Osteocyte (in vitro differentiated cells): ENCODE results near the gene ASAP2. TPM values are rescaled to one million over a fixed set of nuclear protein-coding genes. Genes with fewer than 3 reads are reported as not detected.

Source experiments
- DNase-seq: peaks from one replicate; pipeline ENCODE4 v3.0.0; 2021; ENCODE audit warnings: mixed read lengths; ENCODE audit not compliant: unreplicated experiment; ENCODE audit errors: extremely low spot score
- H3K27ac Mint-ChIP-seq: one replicate; pipeline ENCODE4 v1.8.0; 2021; ENCODE audit warnings: mild to moderate bottlenecking, mixed read lengths; ENCODE audit not compliant: unreplicated experiment
- H3K27me3 Mint-ChIP-seq: one replicate; pipeline ENCODE4 v1.8.0; 2021; ENCODE audit warnings: mixed read lengths; ENCODE audit not compliant: unreplicated experiment
- H3K36me3 Mint-ChIP-seq: one replicate; pipeline ENCODE4 v1.8.0; 2021; ENCODE audit warnings: mixed read lengths; ENCODE audit not compliant: unreplicated experiment
- H3K4me1 Mint-ChIP-seq: one replicate; pipeline ENCODE4 v1.8.0; 2021; ENCODE audit warnings: mixed read lengths; ENCODE audit not compliant: unreplicated experiment
- H3K4me3 Mint-ChIP-seq: one replicate; pipeline ENCODE4 v1.8.0; 2021; ENCODE audit warnings: mild to moderate bottlenecking, moderate library complexity, mixed read lengths; ENCODE audit not compliant: unreplicated experiment
- H3K9me3 Mint-ChIP-seq: one replicate; pipeline ENCODE4 v1.8.0; 2021; ENCODE audit warnings: mixed read lengths; ENCODE audit not compliant: unreplicated experiment
- total RNA-seq: library from RNA; stranded (reverse); gene quantifications from 2 replicates; pipeline ENCODE4 v1.2.1, GENCODE V29; 2021
- TF ChIP-seq, protein P1 (sequence below): fragments of 200-600 bp; sonication (generic); IDR thresholded peaks from 2 replicates; pipeline ENCODE4 v1.5.0; 2021; ENCODE audit warnings: antibody characterized with exemption, mild to moderate bottlenecking, moderate library complexity

ASAP2 gene
- total RNA-seq, 1 donor from 2014 or later = 91.0 TPM

DNA sequence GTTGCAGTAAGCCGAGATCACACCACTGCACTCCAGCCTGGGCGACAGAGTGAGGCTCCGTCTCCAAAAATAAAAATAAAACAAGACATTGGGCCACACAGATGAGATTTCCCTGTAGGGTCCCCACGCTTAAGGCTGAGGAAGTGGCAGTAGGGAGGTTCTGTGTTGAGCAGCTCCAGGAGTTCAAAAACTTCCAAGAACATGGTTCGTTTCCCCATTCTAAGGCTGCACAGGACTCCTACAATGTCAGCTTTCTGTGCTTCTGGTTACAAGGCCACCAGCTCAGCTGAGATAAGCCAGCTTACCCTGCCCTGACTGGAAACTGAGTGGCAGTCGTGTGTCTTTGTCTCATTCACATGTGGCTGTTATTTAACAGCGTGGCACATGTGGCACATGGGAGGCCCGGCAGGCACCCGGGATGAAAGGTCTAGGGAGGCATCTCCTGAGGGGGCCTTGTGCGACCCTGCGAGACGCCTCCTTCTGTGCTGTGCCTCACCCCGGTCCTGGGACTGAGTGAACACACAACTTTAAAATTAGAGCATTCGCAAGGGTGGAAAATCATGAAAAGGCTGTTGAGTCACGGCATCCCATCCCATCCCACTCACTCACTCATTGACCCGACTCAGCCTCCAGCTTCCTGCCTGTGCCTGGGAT, 209.0 kb downstream of the ASAP2 start:
- TF ChIP-seq, protein P1, sequence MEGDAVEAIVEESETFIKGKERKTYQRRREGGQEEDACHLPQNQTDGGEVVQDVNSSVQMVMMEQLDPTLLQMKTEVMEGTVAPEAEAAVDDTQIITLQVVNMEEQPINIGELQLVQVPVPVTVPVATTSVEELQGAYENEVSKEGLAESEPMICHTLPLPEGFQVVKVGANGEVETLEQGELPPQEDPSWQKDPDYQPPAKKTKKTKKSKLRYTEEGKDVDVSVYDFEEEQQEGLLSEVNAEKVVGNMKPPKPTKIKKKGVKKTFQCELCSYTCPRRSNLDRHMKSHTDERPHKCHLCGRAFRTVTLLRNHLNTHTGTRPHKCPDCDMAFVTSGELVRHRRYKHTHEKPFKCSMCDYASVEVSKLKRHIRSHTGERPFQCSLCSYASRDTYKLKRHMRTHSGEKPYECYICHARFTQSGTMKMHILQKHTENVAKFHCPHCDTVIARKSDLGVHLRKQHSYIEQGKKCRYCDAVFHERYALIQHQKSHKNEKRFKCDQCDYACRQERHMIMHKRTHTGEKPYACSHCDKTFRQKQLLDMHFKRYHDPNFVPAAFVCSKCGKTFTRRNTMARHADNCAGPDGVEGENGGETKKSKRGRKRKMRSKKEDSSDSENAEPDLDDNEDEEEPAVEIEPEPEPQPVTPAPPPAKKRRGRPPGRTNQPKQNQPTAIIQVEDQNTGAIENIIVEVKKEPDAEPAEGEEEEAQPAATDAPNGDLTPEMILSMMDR = no peak
- H3K27ac Mint-ChIP-seq = no peak overlapping the region
- no peaks in the 10 kb centered on the region for H3K27me3 Mint-ChIP-seq
- H3K36me3 Mint-ChIP-seq = peaks cover 34% of the 10 kb centered on the region
- H3K4me3 Mint-ChIP-seq = no peak overlapping the region
- H3K4me1 Mint-ChIP-seq = peaks cover 7% of the 10 kb centered on the region
- H3K9me3 Mint-ChIP-seq = no peaks in the 10 kb centered on the region
- no peak for DNase-seq

DNA sequence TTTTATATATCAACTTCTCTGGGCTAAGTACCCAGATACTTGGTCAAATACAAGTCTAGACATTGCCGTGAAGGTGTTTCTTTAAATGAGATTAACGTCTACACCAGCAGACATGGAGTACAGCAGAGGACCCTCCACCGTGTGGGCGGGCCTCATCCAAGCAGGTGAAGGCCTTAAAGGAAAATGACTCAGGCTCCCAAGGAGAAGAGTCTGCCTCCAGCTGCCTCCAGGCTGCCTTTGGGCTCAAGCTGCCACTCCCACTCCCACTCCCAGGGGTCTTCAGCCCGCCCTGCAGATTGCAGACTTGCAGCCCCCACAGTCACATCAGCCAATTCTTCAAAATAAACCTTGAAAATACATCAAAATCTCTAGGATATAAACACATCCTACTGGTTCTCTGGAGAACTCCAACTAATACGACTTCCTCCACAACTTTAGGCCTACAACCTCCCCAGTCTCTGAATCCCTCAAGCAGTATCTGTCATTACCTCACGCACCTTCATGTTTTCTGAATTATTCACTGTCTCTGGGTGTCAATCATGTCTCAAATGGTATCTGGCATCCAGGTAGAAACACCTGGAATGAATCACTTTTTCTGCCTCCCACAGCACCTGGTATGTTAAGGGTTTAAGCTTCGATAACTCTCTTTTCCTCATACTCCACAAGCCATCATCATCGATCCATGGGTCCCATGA, 209.8 kb downstream of the ASAP2 start:
- Mint-ChIP-seq H3K27ac (no peak overlapping the region), H3K27me3 (no peaks in the 10 kb centered on the region), H3K4me1 (peaks cover 10% of the 10 kb centered on the region), H3K9me3 (no peaks in the 10 kb centered on the region), H3K36me3 (peaks cover 27% of the 10 kb centered on the region), H3K4me3 (no peak overlapping the region)
- DNase-seq = no peak
- TF ChIP-seq, protein P1 = no peak

DNA sequence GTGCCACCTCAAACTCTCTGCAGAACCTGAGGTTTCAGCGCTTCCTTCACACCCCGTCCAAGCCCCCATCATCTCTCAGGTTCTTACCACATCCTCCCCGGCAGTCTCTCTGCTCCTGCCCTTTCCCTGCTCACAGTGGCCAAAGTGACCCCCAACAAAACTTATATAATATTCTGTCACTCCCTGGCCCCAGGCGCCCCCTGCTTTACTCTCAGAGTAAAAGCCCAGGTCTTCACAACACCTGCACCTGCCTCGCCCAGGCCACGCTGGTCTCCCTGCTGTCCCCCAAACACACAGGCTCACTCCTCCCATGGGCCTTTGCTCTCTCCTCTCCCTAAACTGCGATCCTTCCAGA, 210.3 kb downstream of the ASAP2 start:
- no peaks in the 10 kb centered on the region for H3K9me3 Mint-ChIP-seq
- H3K27ac Mint-ChIP-seq = no peak overlapping the region
- no peaks in the 10 kb centered on the region for H3K27me3 Mint-ChIP-seq
- TF ChIP-seq, protein P1 = no peak
- peaks cover 14% of the 10 kb centered on the region for H3K4me1 Mint-ChIP-seq
- peaks cover 26% of the 10 kb centered on the region for H3K36me3 Mint-ChIP-seq
- no peak for DNase-seq
- H3K4me3 Mint-ChIP-seq = no peak overlapping the region

DNA sequence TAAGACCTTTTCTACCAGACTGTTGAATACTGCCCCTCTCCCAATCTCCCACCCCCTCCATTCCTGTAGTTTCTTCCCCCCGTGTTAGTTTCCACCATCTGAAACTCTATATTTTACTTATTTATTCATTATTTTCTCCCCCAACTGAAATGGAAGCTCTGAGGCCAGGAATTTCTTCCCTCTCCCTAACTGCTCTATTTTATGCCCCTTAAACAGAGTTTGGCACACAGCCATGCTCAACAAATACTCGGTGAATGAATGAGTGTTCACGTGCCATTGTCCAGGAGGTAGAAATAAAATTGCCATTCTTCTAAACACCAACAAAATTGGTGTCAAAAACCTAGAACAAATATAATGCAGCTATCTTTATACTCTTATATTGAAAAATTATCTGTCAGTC, 211.1 kb downstream of the ASAP2 start:
- TF ChIP-seq, protein P1 = no peak
- H3K9me3 Mint-ChIP-seq = no peaks in the 10 kb centered on the region
- H3K4me1 Mint-ChIP-seq = peaks cover 21% of the 10 kb centered on the region
- H3K27ac Mint-ChIP-seq = no peak overlapping the region
- no peak for DNase-seq
- no peak overlapping the region for H3K4me3 Mint-ChIP-seq
- peaks cover 22% of the 10 kb centered on the region for H3K36me3 Mint-ChIP-seq
- no peaks in the 10 kb centered on the region for H3K27me3 Mint-ChIP-seq

DNA sequence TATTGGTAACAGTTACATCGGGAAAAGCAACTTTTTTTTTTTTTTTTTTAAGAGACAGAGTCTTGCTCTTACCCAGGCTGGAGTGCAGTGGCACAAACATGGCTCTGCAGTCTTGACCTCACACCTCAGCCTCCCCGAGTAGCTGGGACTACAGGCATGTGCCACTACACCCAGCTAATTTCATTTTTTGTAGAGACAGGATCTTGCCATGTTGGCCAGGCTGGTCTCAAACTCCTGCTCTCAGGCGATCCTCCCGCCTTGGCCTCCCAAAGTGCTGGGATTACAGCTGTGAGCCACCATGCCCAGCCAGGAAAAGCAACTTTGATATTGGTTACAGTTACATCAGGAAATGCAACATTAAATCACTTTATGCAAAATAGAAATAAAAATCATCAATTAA, 212.1 kb downstream of the ASAP2 start:
- no peak overlapping the region for H3K27ac Mint-ChIP-seq
- peaks cover 21% of the 10 kb centered on the region for H3K4me1 Mint-ChIP-seq
- H3K9me3 Mint-ChIP-seq = no peaks in the 10 kb centered on the region
- H3K27me3 Mint-ChIP-seq = no peaks in the 10 kb centered on the region
- peaks cover 21% of the 10 kb centered on the region for H3K36me3 Mint-ChIP-seq
- TF ChIP-seq, protein P1 = no peak
- no peak overlapping the region for H3K4me3 Mint-ChIP-seq
- DNase-seq = no peak
